ENCODE data around the gene TMUB1.
A peak's percentile ranks its signal among the peaks of the same experiment; 100 is the strongest.

Gene TMUB1

GRCh38 chr7:151083071-151083823 lies at the start of gene TMUB1:
TSS of gene TMUB1 (minus strand) at chr7:151083493. CDS start at chr7:151082563, 930 bp downstream.
- H3K9me3 ChIP-seq: no peaks in the 10 kb centered on the region
- peaks cover 34% of the 10 kb centered on the region for H3K4me1 ChIP-seq
- DNase-seq (ENCODE audit: low spot score in 2 of 2): peak; percentile 66 to 89

GRCh38 chr7:151132461-151133205 lies 49.3 kb upstream of the TMUB1 start:
- peaks cover 63% of the 10 kb centered on the region for H3K36me3 ChIP-seq (replicated peaks)
- in situ Hi-C loops (cut with MboI; ENCODE audit: low sequenced_read_pairs): no loop called here
- H3K4me3 ChIP-seq: no peak overlapping the region

More at GRCh38 chr7:151083071-151083823, at the start of gene TMUB1:
- H3K27me3 ChIP-seq (ENCODE audit: low read depth): no peaks in the 10 kb centered on the region
- in situ Hi-C loops (cut with MboI; ENCODE audit: low sequenced_read_pairs): no loop called here
- H3K36me3 ChIP-seq (replicated peaks): peaks cover 25% of the 10 kb centered on the region
- peak within 1 kb of the TSS; percentile 98 for H3K4me3 ChIP-seq

GRCh38 chr7:151131592-151132293 lies 48.5 kb upstream of the TMUB1 start:
- H3K36me3 ChIP-seq (replicated peaks): peaks cover 64% of the 10 kb centered on the region
- H3K4me3 ChIP-seq: no peak overlapping the region
- in situ Hi-C loops (cut with MboI; ENCODE audit: low sequenced_read_pairs): no loop called here
- no peaks in the 10 kb centered on the region for H3K4me1 ChIP-seq
- DNase-seq (ENCODE audit: low spot score in 2 of 2): no peak
- H3K9me3 ChIP-seq: no peaks in the 10 kb centered on the region
- H3K27me3 ChIP-seq (ENCODE audit: low read depth): no peaks in the 10 kb centered on the region

More at GRCh38 chr7:151132461-151133205, 49.3 kb upstream of the TMUB1 start:
- Histone ChIP-seq H3K27me3 (ENCODE audit: low read depth) (no peaks in the 10 kb centered on the region), H3K4me1 (no peaks in the 10 kb centered on the region), H3K9me3 (no peaks in the 10 kb centered on the region)
- DNase-seq (ENCODE audit: low spot score in 2 of 2): no peak

GRCh38 chr7:151131224-151131591 lies 47.9 kb upstream of the TMUB1 start:
- H3K9me3 ChIP-seq: no peaks in the 10 kb centered on the region
- in situ Hi-C loops (cut with MboI; ENCODE audit: low sequenced_read_pairs): no loop called here
- peaks cover 60% of the 10 kb centered on the region for H3K36me3 ChIP-seq (replicated peaks)
- H3K27me3 ChIP-seq (ENCODE audit: low read depth): no peaks in the 10 kb centered on the region
- H3K4me3 ChIP-seq: no peak overlapping the region
- no peak for DNase-seq (ENCODE audit: low spot score in 2 of 2)
- no peaks in the 10 kb centered on the region for H3K4me1 ChIP-seq

- Histone ChIP-seq H3K9me3 (no peaks in the 10 kb centered on the region), H3K36me3 (replicated peaks) (peaks cover 55% of the 10 kb centered on the region), H3K4me1 (no peaks in the 10 kb centered on the region), H3K27me3 (ENCODE audit: low read depth) (no peaks in the 10 kb centered on the region), H3K4me3 (no peak overlapping the region)
- no peak for DNase-seq (ENCODE audit: low spot score in 2 of 2)
- in situ Hi-C loops (cut with MboI; ENCODE audit: low sequenced_read_pairs): no loop called here
These were observed 47.5 kb upstream of the TMUB1 start for GRCh38 chr7:151130741-151131157.

GRCh38 chr7:151129960-151130591 lies 46.8 kb upstream of the TMUB1 start:
- in situ Hi-C loops (cut with MboI; ENCODE audit: low sequenced_read_pairs): loop anchor here (10.0 kb wide), 1 partner anchor 175 kb away; no protein-coding TSS in a partner anchor
- peaks cover 51% of the 10 kb centered on the region for H3K36me3 ChIP-seq (replicated peaks)
- H3K27me3 ChIP-seq (ENCODE audit: low read depth): no peaks in the 10 kb centered on the region
- no peaks in the 10 kb centered on the region for H3K4me1 ChIP-seq
- no peaks in the 10 kb centered on the region for H3K9me3 ChIP-seq
- no peak overlapping the region for H3K4me3 ChIP-seq
- DNase-seq (ENCODE audit: low spot score in 2 of 2): no peak

GRCh38 chr7:151129117-151129959 lies 46.0 kb upstream of the TMUB1 start:
- Histone ChIP-seq H3K4me1 (no peaks in the 10 kb centered on the region), H3K27me3 (ENCODE audit: low read depth) (no peaks in the 10 kb centered on the region), H3K9me3 (no peaks in the 10 kb centered on the region), H3K4me3 (no peak overlapping the region), H3K36me3 (replicated peaks) (peaks cover 53% of the 10 kb centered on the region)
- in situ Hi-C loops (cut with MboI; ENCODE audit: low sequenced_read_pairs): loop anchor here (10.0 kb wide), 1 partner anchor 175 kb away; no protein-coding TSS in a partner anchor
- DNase-seq (ENCODE audit: low spot score in 2 of 2): no peak

GRCh38 chr7:151128716-151129115 lies 45.4 kb upstream of the TMUB1 start:
- Histone ChIP-seq H3K9me3 (no peaks in the 10 kb centered on the region), H3K4me1 (no peaks in the 10 kb centered on the region), H3K27me3 (ENCODE audit: low read depth) (no peaks in the 10 kb centered on the region), H3K4me3 (no peak overlapping the region), H3K36me3 (replicated peaks) (peaks cover 57% of the 10 kb centered on the region)
- in situ Hi-C loops (cut with MboI; ENCODE audit: low sequenced_read_pairs): loop anchor here (10.0 kb wide), 1 partner anchor 176 kb away; no protein-coding TSS in a partner anchor
- no peak for DNase-seq (ENCODE audit: low spot score in 2 of 2)

- Histone ChIP-seq H3K4me3 (no peak overlapping the region), H3K4me1 (no peaks in the 10 kb centered on the region), H3K36me3 (replicated peaks) (peaks cover 57% of the 10 kb centered on the region), H3K9me3 (no peaks in the 10 kb centered on the region), H3K27me3 (ENCODE audit: low read depth) (no peaks in the 10 kb centered on the region)
- no peak for DNase-seq (ENCODE audit: low spot score in 2 of 2)
- in situ Hi-C loops (cut with MboI; ENCODE audit: low sequenced_read_pairs): loop anchor here (10.0 kb wide), 1 partner anchor 177 kb away; no protein-coding TSS in a partner anchor
These were observed 44.9 kb upstream of the TMUB1 start for GRCh38 chr7:151128144-151128543.

- Histone ChIP-seq H3K27me3 (ENCODE audit: low read depth) (no peaks in the 10 kb centered on the region), H3K4me1 (no peaks in the 10 kb centered on the region), H3K9me3 (no peaks in the 10 kb centered on the region), H3K36me3 (replicated peaks) (peaks cover 52% of the 10 kb centered on the region), H3K4me3 (no peak overlapping the region)
- in situ Hi-C loops (cut with MboI; ENCODE audit: low sequenced_read_pairs): loop anchor here (10.0 kb wide), 1 partner anchor 178 kb away; no protein-coding TSS in a partner anchor
- DNase-seq (ENCODE audit: low spot score in 2 of 2): no peak
These were observed 43.3 kb upstream of the TMUB1 start for GRCh38 chr7:151126491-151127137.

- Histone ChIP-seq H3K4me1 (no peaks in the 10 kb centered on the region), H3K36me3 (replicated peaks) (peaks cover 47% of the 10 kb centered on the region), H3K27me3 (ENCODE audit: low read depth) (no peaks in the 10 kb centered on the region), H3K9me3 (no peaks in the 10 kb centered on the region), H3K4me3 (no peak overlapping the region)
- in situ Hi-C loops (cut with MboI; ENCODE audit: low sequenced_read_pairs): loop anchor here (10.0 kb wide), 1 partner anchor 179 kb away; no protein-coding TSS in a partner anchor
- no peak for DNase-seq (ENCODE audit: low spot score in 2 of 2)
These were observed 42.7 kb upstream of the TMUB1 start for GRCh38 chr7:151125846-151126481.

- H3K27me3 ChIP-seq (ENCODE audit: low read depth): no peaks in the 10 kb centered on the region
- no peak overlapping the region for H3K4me3 ChIP-seq
- no peaks in the 10 kb centered on the region for H3K4me1 ChIP-seq
- no peaks in the 10 kb centered on the region for H3K9me3 ChIP-seq
- peaks cover 49% of the 10 kb centered on the region for H3K36me3 ChIP-seq (replicated peaks)
- DNase-seq (ENCODE audit: low spot score in 2 of 2): no peak
- in situ Hi-C loops (cut with MboI; ENCODE audit: low sequenced_read_pairs): loop anchor here (10.0 kb wide), 1 partner anchor 179 kb away; no protein-coding TSS in a partner anchor
These were observed 42.2 kb upstream of the TMUB1 start for GRCh38 chr7:151125470-151125845.

Data from HAP-1 (cell line).